Measurements from ENCODE around the gene FSTL5.

FSTL5 gene

DNA sequence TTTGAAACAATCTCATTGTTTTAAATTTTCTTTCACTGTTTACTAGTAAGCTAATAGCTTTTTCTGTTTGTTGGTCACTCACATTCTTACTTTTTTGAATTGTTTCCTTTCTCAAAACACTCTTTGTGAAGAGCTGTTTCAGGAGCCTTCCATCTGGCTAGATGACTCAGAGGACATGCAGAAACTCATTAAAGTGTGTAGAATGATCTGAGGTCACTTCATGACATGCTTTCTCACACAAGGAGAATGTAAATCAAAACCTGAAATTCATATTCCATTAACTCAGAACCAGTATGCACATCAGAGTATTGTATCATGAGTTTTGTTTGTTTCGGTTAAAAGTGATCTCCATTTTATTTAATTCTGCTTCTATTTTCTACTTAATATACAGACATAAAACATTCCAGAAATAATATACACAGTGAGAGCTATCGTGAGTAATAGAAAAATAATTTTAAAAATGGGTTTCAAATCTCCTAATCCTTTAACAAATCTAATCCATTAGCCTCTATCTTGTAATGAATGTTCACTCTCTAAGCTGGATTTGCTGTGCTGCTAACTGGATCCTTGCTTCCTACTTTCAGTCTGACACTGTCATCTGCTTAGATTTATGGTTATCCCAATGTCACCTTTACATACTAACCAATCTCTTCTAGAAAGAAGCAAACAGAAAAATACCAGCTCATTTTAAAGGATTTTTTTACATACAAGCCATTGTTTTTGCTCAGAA lies 449.6 kb downstream of the FSTL5 start:
- no peak for DNase-seq (ENCODE audit: low read depth in 2 of 2)

DNA sequence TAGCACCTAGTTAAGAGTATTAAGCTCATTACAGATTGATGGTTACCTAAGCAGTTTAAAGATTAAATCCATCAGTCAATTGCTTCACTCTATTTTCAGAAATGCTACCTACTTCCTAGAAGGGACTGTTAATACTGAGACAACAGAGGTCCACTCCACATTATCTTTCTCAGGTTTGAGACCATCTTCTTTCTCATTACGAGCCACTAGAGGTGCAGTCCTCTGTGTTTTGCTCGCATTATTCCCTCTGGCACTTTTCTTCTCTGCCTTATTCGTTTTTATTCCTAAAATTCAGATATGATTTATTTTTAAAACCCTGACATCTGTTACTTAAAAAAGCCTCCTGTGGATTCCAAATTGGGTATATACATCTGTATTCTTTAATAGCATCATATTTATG lies 459.1 kb downstream of the FSTL5 start:
- no peak for DNase-seq (ENCODE audit: low read depth in 2 of 2)

DNA sequence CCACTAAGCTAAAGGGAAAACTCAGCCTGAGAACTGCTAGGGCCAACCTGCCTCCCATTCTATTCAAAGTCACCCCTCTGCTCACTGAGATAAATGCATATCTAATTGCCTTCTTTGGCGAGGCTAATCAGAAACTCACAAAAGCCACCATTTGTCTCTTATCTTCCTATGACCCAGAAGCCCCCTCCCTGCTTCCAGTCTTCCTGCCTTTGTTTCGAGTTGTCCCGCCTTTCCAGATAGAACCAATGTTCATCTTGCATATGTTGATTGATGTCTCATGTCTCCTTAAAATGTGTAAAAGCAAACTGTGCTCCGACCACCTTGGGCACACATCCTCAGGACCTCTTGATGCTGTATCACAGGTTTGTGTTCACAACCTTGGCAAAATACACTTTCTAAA lies 459.8 kb downstream of the FSTL5 start:
- DNase-seq (ENCODE audit: low read depth in 2 of 2): no peak

DNA sequence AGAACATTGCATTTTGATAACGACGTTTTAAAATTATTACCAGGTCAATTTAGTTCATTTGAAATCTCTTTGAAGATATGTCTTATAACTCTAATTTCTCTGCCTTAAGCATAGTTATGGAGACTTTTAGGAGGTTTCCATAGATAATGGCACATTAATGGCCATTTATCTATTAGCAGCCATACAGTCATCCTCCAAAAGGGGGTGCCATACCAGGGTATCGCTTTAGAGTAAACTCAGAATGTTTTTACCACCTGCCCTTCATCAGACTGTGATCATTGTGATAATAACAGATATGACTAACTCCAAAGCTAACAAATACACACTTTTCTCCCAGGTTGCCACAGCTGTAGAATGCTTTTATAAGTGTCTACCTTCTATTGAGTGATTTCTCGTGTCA lies 461.5 kb downstream of the FSTL5 start:
- no peak for DNase-seq (ENCODE audit: low read depth in 2 of 2)

DNA sequence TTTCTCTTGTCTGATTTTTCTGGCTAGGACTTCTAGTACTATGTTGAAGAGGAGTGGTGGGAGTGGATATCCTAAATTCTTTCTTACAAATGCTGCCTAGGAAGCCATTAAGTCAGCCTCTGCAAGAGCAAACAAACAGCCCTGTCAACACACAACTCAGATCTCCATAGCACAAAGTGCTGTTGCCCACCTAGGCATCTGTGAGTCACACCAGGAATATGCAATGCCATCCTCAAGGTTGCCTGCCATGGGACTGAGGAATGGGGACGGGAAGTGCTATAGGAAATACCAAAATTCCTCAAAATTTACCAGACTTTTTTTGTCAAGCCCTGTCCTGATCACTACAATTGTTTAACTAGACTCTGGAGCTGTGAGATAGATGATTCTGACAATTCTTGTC lies 466.9 kb downstream of the FSTL5 start:
- no peak for DNase-seq (ENCODE audit: low read depth in 2 of 2)

DNA sequence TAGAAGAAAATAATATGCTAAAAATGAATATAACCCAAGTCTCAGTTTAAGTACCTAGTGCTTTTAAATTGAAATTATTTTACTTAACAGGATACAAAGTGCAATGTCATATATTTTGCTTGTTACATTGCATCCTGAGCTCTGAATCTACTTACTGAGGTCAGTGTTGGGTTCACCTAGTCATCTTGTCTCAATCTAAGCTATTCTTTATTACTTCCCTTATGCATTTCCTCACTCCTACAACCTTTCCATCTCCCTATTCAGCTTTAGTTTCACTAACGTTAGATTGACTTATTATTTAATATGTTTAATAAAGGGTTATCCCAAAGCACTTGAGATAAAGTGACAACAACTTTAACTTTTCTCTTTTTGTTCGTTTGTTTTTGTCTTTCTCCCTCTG lies 483.7 kb downstream of the FSTL5 start:
- DNase-seq (ENCODE audit: low read depth in 2 of 2): no peak

DNA sequence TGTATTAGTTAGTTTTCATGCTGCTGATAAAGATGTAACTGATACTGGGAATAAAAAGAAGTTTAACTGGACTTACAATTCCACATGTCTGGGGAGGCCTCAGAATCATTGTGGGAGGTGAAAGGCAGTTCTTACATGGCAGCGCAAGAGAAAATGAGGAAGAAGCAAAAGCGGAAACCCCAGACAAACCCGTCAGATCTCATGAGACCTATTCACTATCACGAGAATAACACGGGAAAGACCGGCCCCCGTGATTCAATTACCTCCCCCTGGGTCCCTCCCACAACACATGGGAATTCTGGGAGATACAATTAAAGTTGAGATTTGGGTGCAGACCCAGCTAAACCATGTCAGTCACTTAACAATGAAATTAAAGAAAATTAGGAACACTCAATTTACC lies 499.1 kb downstream of the FSTL5 start:
- no peak for DNase-seq (ENCODE audit: low read depth in 2 of 2)

DNA sequence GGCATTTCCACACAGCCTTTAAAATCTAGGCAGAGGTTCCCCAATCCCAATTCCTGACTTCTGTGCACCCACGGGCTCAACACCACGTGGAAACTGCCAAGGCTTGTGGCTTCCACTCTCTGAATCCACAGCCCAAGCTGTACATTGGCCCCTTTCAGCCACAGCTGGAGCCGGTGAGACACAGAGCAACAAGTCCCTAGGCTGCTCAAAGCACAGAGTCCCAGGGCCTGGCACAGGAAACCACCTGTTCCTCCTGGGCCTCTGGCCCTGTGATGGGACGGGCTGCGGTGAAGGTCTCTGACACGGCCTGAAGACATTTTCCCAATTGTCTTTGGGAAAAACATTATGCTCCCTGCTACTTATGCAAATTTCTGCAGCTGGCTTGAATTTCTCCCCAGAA lies 500.0 kb downstream of the FSTL5 start:
- no peak for DNase-seq (ENCODE audit: low read depth in 2 of 2)

DNA sequence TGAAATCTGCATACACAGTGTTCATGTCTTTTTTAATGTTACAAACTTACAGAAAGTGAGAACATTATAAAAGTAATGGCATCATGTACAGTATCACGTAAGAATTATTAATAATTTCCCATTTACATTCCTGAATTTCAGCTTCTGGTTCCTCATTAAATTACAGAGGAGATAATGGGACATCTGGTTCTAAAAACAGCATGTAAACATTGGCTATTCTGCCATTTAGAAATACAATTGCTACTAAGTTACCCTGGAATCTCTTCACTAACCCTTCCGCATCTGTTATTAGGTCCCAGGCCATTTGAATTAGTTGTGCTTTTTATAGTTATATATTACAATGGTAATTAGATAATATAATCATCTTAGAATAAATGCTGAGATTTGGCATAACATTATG lies 505.1 kb downstream of the FSTL5 start:
- no peak for DNase-seq (ENCODE audit: low read depth in 2 of 2)

DNA sequence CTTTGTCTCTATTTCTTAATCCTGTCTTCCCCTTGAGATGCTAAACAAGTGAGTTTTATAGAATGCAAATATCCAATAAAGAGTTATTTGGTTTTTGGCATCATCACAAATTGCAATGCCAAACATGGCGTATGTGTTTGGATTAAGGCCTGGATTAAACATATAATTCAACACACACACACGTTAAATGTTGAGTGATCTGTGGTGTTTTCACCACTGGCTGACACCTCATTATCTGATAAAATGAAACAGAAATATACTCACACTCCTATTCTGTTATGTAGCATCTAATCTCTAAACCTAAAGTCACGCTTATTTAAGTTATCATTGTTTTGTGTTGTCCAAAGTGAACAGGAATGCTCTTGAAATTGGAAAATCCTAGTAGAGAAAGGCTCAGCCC lies 506.2 kb downstream of the FSTL5 start:
- DNase-seq (ENCODE audit: low read depth in 2 of 2): no peak

DNA sequence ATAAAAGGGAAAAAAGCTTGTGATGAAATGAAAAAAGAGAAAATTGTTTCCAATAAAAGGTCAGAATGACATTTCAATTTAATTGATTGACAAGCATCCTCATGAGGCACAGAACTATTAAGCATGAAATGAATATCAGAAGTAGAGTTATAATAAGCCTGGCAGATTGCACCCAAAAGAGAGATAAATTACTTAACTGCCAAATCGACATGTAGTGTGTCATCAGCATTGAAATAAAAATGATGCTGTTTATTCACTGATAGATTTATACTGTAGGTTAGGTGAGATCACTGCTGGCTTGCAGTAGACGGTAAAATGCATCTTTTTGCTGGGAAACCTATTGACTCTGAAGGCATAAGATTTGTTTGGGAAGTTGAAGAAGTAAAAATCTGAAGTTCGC lies 507.2 kb downstream of the FSTL5 start:
- DNase-seq (ENCODE audit: low read depth in 2 of 2): no peak

DNA sequence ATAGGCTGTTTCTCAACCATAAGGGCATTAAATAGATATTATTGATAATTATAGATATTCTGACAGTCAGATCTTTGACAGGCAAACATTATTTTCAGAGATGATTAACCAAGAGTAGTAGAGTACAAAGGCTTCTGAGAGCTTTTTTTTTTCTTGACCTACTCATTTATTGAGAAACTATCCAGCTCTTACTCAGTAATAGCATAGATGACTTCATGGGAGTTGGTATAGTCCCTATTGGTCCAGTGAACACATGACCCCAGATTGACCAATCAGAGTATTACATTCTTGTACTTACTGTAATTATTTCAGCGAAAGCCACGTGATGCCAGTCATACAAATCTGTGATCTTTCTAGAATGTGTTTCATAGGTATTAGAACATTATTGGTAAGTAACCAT lies 508.7 kb downstream of the FSTL5 start:
- DNase-seq (ENCODE audit: low read depth in 2 of 2): no peak

DNA sequence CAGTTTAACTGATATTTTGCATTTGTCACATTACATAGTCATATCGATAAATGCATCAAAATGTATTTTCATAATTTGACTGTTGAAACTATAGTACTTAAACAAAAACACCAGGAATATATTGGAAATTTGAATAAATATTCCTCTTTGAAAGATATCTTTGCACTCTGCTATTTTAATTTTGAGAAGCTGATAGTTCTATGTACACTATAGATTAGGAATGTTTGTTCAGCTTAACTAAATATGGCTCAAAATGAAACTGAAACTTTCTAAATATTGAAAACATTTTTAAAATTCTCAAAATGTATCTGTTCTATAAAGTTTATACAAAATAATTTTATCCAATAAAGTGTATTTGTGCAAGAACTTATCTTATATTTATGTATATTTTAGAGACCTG lies 510.1 kb downstream of the FSTL5 start:
- no peak for DNase-seq (ENCODE audit: low read depth in 2 of 2)

DNA sequence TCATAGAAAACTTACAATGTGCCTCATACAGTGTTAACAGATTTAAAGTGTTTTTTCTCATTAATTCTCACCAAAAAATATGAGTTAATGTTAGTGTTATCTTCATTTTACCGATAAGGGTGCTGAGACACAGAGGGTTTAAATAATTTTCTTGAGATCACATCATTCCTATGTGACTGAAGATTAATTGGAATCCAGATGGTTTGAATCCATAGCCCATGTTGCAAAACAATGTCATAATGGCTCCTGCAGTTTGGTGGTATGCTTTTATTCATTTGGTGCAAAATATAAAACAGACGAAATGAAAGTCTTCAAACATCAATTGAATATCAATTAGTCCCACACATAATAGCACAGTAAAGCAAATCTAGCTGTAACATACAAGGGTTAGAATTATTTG lies 512.2 kb downstream of the FSTL5 start:
- no peak for DNase-seq (ENCODE audit: low read depth in 2 of 2)

DNA sequence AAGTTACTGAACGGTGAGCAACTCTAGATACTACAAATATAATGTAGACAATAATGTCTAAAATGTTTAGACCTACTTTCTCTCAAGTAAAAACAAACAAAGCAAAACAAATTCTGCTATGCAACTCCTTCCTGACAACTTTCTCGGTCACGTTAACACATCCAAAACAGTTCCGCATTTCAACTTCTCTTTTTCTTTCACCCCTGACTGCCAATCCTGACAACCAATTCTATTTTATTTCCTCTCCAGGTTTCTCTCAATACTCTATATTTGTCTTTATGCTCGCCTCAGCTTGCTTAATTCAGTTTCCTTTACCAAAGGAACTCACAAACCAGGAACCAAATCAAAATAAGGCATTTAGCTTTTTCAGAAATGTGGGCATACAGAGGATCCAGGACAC lies 513.0 kb downstream of the FSTL5 start:
- DNase-seq (ENCODE audit: low read depth in 2 of 2): no peak

DNA sequence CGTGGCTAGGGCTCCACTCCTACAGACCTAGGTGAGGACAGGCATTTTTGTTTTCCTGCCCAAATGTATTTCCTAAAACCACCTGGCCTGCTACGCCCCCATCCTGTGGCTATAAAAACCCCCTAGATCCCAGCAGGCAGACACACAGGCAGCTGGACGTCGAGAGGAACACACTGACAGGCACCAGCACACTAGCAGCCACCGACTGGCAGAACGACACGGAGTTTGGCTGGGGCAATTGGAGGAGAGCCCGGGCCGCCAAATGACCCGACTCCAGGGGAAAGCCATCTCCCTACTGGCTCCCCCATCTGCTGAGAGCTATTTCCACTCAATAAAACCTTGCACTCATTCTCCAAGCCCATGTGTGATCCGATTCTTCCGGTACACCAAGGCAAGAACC lies 516.0 kb downstream of the FSTL5 start:
- no peak for DNase-seq (ENCODE audit: low read depth in 2 of 2)

DNA sequence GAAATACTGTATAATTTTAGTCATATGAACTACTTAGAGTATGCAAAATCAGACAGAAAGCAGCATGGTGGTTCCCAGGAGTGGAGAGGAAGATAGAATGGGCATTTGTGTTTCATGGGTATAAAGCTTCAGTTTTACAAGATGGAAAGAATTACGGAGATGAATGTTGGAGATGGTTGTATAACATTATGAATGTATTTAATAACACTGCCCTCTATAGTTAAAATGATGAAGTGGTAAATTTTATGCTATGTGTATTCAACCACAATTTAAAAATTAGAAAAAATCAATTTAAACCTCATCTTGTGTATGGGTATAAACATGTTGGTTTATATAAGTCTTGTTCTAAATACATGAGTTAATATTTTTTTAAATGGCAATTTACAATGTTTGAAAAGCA lies 521.1 kb downstream of the FSTL5 start:
- DNase-seq (ENCODE audit: low read depth in 2 of 2): no peak

DNA sequence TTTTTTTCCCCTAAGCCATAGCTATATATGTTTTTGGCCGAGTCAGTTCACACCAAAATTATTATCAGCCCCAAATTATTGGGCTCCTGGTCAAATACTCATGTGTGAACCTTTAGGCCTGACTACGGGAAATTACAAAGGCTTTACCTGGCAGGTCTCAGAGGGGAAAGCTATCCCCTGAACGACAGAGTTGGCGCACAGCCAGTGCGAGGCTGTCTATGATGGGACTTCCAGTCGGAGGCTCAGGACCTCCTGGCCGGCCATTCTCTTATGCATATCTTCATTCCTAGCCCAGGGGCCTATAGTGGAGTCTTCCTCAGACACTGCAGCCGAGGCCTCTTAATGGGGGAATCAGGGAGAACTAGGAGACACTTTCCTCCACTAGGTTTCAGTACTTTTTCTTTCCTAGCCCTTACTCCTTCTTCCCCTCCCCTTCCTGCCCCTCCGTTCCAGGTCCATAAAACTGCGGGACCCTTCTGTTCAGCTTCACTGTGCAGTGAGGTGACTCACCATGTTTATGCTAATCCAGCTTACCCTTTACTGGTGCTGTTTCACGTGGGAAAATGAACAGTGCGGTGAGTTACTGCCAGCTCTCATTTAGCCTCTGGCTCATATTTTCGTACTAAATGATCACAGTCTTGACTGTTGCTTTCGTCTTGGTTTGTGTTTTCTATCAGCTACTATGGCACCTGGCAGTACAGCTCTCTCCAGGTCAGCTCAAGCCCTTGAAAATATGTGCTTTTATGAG lies 533.9 kb downstream of the FSTL5 start:
- DNase-seq (ENCODE audit: low read depth in 2 of 2): no peak

DNA sequence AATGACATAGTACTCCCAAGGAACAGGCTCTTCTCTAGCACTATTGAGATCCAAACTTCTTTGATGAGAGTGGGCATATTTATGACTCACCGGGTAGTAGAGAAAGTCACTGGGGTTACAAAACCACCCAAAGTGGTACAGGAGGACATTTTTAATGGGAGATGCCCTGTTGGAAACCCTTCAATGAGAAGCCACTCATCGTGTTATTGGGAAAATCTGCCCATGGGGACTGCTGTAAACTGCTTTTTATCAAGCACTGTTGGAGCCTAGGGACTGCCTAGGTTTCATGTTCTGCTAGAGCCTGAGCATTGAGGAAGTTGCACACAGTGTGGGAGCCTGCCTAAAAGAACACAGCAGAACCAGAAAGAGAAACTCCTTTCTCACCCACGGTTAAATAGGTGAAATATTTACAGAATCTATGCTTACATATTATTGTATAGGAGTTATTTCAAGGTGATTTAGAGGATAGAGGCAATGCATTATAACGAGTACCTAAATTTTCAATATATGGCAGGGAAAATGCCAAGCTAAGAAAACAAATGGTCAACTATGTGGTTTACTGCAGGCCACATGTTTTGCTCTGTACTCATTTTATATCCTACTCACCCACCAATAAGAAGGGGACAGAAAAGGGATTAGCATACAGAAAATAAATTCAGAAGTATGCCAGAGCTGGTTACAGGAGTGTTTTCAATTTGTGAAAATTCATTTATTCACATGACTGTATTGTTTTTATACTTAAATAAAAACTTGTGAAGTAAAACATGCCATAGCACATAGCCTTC lies 559.1 kb downstream of the FSTL5 start:
- no peak for DNase-seq (ENCODE audit: low read depth in 2 of 2)

DNA sequence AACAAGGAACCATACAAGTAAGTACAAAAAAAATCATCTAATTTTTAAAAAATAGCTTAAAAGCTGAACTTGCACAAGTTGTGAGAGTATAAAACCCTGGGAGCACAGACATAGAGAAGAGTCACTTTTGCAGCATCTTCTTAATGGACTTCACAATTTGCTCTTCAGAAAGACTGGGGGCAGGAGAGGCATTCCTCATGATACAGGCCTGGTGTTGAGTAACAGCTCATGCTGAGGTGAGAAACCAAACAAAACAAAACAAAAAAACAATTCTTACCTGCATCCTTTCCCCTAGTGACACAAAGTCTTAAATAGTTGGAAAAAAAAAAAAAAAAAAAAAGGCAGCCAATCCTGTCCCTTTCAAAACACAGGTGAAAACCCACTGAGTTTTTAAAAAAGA lies 562.8 kb downstream of the FSTL5 start:
- no peak for DNase-seq (ENCODE audit: low read depth in 2 of 2)

DNA sequence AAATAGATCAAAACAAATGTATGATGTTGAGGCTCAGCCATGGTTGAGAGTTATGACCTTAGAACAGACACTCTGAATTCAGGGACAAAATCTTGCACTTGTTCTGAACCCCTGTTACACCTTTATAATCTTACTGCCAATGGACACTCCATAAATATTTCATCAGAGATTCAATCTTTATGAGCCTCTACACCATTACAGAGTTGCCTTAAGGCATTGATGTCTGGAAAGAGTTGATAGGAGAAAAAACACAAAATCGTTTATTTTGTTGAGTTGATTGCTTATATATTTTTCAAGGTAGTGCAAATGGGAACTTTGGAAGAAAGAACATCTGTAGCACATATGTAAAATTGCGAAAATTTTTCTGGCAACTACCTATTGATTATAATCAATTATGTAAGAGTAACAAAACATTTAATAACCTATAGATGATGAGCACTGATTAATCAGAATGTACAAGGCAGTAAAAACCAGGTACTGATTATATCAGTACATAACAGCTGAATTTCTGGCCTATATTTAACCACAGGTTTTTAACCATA lies 568.5 kb downstream of the FSTL5 start:
- DNase-seq (ENCODE audit: low read depth in 2 of 2): no peak

DNA sequence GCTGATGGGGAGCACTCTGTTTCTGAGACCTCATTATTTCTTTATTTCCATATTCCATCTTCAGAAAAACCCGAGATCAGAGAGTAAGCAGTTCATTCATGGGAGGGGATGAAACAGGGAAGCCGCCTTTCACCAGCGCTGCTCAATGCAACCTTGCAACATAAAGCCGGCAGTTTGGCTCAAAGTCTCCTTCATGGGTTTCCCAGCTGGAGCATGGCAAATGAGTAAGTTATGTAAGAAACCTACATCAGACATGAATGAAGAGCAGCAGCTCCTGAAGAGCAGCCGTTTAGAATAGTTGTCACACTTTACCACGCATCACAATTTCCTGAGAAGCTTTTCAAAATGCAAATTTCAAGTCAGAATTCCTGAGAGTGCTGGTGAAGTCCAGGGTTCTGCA lies 578.8 kb downstream of the FSTL5 start:
- DNase-seq (ENCODE audit: low read depth in 2 of 2): no peak

DNA sequence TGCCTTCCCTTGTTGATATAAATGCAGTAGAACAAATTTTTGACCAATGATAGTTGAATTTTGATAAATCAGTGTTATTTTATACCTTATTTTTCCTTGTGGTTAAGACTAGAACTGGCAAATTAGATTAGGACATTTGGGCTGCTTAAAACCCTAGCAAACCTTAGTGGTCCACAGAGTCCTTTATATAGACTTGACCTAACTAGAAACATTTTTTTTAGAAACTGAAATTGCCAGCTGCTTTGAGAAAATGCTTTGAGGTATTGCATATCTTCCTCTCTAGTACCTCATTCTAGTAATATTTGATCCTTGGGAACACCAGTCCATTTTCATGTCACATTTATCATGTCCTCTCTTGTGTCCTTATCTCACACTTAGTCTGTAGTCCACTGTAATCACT lies 580.3 kb downstream of the FSTL5 start:
- no peak for DNase-seq (ENCODE audit: low read depth in 2 of 2)
